NCI-H2227 treated with DMSO at 0.1 percent for 48 hours (cell line): ENCODE measurements around the gene TCF7L1.

ENCODE experiments used
- DNase-seq: peaks from one replicate; lab custom pipeline; 2025; lab: John Stamatoyannopoulos, UW

TCF7L1 gene

DNA sequence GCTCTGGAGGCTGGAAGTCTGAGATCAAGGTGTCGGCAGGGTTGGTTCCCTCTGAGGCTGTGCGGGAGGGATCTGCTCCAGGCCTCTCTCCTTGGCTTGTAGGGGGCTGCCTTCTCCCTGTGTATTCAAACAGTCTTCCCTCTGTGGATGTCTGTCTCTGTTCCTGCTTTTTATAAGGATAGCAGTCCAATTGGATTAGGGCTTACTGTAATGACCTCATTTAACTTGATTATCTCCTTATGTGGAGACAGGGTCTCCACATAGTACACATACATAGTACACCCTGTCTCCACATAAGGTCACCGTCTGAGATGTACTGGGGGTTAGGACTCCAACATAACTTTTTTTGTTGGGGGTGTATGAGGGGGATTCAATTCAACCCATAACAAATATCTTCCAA lies 30.5 kb downstream of the TCF7L1 start:
- no peak for DNase-seq

DNA sequence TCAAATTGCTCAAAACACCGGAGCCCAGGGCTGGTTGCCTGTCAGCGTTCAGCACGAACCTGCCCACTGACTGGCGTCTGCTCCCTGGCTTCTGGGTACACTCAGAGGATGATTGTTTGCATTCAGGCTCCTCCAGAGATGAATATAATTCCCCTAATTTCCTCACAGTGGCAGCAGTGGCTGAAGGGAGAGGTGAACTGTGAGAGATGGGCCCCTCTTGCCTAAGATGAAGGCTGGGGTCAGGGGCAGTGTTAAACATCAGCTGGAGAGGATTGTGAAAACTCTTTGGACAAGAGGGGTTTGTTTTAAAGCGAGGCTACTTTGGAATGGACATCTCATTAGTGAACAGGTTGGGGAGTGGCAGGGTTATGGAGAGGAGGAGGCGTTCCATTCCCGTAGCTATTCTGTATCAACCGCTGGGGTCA lies 31.0 kb downstream of the TCF7L1 start:
- peak; percentile 78 for DNase-seq

DNA sequence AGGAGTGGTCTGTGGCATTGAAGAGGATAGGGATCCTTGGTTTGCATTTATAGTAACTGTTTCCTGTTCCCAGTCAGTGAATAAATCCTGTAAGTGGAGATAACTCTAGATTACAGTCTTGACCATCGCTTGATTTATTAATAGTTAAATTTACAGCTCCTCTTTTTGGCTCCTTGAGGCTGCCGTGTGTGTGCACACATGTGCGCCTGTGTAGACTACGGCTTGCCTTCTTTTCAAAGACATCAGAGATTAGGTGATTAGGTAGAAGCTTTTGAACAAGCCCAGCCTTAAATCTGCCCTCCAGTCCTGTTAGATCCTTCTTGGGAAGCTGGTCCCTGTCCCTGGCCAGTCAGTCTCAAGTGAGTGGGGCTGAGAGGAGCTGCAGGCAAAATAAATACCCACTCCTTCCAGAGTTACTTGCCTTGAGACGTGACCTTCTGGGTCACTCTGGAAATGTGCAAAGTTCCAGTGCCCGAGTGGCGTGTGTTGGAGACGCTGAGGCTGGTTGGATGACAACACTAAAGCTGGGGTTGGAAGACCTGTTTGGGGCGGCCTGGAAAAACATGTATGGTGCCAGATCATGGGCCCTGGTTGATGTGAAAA lies 32.0 kb downstream of the TCF7L1 start:
- no peak for DNase-seq

DNA sequence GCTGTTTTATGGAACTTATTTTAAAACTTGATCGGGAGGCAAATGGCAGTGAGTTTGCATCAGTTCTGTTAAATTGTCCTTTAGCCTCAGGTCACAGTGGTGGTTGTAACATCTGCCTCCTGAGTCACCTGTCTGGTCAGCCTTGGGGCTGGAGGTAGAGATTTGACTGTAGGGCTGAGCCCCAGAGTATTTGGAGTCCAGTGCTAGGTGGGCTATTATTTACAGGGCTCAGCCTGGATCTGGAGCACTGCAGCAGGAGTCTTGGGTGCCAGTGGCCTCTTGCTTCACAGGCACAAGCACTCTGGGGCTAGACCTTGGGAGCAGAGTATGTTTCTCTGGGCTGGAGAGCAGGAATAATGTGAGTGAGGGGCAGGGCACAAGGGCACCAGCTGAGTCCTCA lies 32.8 kb downstream of the TCF7L1 start:
- DNase-seq = no peak

DNA sequence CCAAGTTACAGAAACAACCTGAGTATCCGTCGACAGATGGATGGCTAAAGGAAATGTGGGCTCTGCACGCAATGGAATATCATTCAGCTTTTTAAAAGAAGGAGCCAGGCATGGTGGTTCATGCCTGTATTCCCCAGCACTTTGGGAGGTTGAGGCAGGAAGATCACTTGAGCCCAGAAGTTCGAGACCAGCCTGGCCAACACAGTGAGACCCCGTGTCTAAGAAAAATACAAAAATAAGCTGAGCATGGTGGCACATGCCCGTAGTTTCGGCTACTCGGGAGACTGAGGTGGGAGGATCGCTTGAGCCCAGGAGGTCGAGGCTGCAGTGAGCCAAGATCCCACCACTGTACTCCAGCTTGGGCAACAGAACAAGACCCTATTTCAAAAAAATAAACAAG lies 34.3 kb downstream of the TCF7L1 start:
- DNase-seq = no peak

DNA sequence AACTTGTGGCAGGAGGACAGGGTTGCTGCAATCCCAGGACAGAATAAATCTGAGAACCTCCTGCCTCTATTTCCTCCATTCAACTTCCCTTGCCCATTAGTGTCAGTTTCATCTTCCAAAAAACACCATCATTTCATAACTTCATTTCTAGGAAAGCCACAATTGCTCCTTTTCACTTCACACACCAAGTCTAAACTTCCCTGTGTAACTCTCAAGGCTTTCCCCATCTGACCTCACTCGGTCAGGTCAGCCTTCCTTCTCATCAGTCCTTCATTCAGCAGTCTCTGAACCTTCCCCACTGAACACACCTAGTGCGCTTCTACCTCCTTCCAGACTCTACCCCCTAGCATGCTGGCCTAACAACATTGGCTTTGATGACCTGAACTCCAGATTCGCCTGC lies 35.8 kb downstream of the TCF7L1 start:
- DNase-seq = no peak

DNA sequence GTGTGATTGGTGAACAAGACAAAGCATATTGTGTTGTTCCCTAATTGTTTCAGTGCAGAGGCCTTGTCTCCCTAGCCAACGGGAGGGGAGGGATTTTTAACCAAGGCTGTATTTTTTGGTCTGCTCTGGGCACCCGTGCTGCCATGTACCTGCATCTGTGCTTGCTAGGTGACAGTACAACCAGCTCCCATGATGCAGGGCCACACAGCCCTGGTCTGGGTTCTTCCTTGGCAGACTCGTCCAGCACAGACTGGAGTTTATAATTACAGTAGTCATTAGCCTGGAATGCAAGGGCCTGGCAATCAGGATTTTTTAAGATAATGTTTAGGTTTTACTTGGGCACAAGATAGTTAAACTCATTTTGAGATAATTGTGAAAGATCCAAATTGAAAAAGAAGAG lies 36.4 kb downstream of the TCF7L1 start:
- no peak for DNase-seq

DNA sequence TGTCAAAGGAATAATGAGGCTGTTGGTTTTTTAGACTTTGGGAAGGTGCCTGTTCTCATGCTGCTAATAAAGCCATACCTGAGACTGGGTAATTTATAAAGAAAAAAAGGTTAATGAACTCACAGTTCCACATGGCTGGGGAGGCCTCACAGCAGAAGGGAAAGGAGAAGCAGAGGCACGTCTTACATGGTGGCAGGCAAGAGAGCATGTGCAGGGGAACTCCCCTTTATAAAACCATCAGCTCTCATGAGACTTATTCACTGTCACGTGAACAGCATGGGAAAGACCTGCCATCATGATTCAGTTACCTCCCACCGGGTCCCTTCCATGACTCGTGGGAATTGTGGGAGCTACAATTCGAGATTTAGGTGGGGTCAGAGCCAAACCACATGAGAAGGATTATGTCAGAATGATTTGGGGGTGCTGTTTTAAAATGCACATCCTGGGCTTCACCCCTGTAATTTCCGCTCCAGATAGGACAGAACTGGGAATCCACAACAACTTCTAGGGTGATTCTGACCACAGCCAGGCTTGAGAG lies 37.8 kb downstream of the TCF7L1 start:
- DNase-seq = no peak

DNA sequence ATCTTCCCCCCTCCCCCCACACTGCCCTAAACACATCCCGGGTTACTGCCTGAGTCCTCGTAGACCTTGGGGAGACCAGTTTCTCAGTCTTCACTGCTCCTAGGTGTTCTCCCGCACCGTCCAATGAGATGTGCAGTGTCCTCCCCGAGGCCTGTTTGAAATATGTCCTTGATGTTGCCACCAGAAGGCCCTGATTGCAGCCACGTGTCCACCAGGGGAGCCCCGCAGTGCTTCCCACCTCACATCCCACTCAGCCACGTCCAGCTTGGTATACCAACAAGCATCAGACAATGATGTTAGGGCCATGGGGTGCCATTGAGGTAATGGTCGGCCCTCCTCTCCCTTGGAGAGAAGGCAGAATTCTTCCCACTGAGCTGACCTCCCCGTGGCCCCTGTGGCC lies 38.7 kb downstream of the TCF7L1 start:
- no peak for DNase-seq

DNA sequence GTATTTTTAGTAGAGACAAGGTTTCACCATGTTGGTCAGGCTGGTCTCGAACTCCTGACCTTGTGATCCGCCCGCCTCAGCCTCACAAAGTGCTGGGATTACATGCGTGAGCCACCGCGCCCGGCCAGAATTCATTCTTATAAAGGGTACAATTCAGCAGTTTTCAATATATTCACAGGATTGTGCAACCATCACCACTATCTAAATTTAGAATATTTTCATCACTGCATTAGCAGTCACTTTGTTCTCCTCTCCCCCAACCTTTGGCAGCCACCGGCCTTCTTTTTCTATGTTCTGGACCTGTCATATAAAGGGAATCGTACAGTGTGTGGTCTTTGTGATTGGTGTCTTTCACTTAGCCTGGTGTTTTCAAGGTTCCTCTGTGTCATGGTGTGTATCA lies 40.7 kb downstream of the TCF7L1 start:
- no peak for DNase-seq

DNA sequence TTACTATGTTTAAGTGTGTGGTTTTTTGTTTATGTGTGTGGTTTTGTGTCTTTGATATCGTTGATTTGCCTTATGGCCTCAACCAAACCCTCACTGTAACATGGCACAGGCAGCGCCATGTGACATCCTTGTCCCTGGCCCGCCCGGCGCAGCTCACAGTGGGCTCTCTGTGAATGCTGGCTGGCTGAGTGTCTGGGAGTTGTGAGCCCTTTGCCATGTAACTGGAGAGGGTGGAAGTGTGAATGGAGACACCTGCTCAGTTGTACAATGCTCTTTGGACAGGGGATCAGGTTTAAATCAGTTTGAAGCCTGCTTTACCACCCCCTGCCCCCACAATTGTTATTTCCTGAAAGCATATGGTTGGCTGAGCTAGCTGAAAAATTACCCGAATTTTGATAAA lies 41.8 kb downstream of the TCF7L1 start:
- DNase-seq = no peak

DNA sequence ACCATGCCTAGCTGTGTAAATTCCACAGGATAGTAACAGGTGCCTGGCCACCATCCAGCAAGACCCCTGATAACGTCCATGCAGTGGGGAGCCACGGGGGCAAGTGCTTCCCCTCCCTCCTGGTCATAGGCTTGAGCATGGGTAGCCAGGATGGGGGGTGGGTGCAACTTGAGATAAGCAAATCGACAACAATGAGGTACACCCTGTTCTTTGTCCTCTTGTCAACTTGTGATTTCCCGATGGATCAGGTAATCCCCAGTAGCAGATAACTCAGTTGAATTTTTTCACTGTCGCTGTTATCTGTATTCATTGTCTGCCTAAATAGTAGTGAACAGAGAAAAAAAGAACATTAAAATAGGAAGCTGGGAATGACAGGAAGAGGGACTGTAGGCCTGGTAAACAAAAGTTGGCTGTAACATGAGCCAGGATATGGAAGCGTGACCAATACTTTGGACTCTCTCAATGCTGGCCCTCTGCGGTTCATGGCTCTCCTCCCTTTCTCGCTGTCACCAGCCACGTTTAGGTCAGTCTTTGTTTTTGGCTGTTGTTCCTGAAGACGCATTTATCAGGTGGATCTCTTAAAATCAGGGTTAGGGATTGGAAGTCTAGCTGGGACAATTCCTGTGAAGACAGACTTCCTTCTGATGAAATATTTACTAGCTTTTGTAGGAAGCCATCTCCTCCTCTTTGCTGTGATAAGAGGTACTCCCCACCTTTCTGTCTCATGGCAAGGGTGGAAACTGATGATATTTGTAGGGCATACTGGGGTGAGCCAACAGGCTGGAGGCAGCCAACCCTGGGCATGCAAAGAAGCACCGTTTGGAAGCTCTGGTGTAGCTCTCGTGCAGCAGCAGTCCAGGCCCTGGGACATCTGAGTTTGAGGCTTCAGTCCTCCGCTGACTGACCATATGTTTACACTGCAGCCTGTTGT lies 42.4 kb downstream of the TCF7L1 start:
- no peak for DNase-seq

DNA sequence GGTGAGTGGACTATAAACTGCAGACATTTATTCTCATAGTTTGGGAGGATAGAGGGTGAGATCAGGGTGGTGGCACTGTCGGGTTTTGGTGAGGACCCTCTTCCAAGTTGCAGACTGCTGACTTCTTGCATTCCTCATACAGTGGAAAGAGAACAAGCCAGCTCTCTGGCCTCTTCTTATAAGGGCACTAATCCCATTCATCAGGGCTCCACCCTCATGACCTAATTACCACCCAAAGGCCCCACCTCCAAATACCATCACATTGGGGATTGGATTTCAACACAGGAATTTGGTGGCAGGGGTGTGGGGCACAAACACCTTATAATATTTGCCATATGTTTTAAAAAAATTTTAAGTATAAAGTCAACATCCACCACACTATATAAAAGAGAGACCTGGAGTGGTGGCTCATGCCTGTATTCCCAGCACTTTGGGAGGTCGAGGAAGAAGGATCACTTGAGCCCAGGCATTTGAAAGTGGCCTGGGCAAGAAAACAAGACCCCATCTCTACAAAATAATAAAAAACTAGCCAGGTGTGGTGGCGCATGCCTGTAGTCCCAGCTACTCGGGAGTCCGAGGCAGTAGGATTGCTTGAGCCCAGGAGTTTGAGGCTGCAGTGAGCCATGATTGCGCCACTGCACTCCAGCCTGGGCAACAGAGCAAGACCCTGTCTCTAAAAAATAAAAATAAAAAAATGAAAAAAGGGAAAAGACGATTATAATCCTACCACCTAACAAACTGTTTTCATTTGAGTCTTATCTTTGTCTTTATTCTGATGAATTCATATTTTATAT lies 44.0 kb downstream of the TCF7L1 start:
- DNase-seq = no peak

DNA sequence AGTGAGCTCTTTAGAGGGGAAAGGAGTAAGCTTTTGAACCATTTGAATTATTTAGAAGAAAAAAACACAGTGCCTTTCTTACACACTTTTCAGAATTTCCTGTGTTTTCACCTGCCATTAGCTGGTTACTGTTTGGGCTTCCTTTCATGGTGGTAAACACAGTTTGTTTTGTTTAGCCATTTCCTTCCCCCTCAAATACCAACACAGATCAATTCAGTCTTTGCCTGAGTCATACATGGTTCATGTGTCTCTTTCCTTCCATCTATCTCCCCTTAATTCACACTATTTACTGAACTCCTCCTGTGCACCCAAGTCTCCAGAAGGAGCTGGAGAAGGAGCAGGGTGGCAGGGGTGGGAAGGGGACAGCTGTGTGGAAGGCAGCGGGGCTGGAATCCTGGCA lies 45.0 kb downstream of the TCF7L1 start:
- DNase-seq = no peak

DNA sequence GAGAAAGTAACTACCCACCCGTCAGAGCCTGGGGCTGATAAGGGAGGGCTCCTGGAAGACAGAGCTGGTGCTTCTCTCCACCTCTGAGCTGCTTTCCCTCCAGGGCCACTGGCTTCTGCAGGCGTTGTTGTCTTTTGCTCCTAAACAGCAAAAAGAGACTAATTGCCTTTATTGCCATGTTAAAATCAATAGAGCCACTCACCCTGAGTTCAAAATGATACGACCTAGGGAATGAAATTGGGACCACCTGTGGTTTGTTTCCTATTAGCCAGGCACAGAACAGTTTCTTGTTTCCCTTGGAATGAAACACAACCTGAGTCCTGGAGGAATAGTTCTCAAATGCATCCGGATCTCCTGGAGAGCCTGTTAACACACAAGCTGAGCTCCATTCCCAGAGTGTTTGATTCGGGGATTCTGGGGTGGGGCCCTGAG lies 45.8 kb downstream of the TCF7L1 start:
- peak; percentile 16 for DNase-seq

DNA sequence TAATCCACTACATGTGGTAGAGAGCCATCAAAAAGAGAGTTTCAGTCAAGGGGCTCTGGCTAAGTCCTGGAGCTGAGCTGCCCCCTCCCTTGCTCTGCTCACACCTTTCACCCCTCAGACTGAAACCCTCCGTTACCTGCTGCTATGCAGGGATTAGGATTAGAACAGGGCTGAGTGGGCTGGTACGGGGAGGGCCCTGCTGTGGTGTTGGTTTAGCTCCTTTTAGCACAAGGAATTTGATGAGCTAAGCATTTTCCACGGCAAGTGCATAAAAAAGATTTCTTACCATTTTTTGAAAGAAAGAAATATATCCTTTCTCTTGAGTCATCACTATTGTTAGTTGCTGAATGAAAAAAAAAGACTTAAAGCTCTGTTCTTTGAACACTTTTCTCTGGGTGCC lies 46.3 kb downstream of the TCF7L1 start:
- no peak for DNase-seq

DNA sequence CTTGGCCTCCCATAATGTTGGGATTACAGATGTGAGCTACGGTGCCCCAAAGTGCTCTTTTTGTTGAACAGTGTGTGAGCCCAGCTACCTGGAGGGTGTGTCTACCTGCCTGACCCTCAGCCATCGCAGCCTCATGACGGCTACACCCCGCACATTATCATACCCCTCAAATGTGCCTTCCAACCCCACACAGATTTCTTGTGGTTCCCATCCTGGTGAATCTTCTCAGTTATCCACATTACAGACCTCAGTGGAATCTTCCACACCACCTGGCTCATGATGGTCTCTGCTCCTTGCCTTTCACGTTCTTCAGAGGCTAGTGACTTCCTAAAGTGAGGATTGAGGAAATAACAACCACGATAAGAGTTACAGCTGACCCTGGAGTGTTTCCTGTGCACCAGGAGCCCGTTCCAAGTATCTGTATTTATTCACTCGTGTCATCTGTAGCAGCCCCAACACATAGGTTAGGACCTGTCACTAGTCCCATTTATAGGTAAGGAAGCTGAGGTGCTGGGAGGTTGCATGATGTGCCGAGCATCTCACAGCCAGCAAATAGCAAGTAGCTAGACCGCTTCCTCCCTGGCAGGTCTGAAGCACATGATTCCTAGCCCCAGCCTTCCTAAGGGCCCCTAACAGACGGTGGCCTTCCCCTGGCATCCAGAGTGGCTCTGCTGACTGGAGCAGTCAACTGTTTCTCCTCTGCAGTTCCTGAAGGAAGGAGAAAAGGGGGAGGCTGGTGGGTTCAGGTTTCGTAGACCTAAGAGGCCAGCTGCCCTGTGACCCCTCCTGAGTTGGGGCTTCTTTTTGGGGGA lies 47.3 kb downstream of the TCF7L1 start:
- DNase-seq = no peak

DNA sequence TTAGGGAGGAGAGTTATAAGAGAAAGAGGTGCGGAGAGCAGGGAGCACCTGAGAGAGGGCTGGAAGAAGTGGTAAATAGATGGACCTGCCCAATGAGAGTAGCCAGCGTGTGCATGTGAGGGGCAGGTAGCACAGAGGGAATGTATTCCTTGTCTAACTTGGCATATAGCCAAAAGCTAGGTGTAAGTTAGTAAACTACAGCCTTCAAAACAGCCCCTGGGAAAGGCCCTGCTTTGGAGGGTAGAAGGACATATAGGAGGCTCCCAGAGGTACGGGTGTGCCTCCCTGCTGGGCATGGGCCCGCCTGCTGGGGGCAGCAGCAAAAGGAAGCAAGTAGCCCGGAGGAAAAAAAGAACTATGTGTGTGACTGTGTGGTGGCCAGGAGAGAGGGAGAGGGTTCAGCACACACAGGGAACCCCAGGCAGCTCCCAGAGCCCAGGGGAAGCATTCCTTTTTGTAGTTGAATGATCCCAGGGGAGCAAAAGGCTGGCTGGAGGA lies 48.0 kb downstream of the TCF7L1 start:
- DNase-seq = no peak

DNA sequence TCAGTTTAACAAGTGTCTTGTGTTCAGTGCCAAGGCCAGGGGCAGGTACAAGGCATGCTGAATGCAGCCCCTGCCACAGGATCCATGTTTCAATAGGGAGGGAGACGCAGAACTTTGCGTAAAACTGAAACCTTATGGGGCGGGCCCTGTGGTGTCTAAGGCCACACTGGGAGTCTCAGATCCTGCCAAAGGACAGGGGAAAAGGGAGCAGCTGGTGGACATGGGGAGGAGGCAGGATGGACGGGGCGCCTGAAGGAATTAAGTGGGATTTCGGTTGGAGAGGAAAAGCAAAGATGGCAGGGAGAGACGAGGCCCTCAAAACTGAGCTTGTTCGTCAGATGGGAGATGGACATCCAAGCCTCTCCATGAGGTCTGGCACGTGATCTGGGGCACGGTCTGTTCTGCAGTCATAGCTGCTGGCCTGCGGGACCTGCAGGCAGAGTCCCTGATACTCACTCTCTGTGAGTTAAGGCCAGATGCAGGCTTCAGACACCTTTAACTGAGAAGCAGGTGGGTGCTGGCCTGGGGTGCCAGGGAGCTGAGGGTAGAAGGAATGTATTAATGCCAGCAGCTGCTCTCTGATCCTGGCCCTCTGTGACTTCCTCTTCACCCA lies 48.8 kb downstream of the TCF7L1 start:
- DNase-seq = no peak

DNA sequence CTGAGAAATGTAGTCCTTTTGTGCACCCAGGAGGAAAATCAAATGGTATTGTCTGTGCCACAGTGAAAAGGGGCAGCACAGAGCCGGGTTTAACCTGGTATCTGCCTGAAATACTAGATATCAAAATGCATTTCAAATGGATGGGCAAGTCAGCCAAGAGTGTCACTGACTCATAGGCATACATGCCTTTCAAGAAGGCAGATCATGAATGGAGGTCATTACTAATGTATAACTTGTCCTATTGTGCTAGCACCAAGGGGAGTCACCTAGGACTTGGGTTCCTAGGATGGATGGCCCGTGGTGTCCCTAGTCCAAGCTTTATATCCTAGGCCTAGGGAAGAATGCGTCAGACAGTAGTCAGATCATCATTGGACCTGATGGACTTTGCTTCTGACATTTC lies 49.9 kb downstream of the TCF7L1 start:
- no peak for DNase-seq

DNA sequence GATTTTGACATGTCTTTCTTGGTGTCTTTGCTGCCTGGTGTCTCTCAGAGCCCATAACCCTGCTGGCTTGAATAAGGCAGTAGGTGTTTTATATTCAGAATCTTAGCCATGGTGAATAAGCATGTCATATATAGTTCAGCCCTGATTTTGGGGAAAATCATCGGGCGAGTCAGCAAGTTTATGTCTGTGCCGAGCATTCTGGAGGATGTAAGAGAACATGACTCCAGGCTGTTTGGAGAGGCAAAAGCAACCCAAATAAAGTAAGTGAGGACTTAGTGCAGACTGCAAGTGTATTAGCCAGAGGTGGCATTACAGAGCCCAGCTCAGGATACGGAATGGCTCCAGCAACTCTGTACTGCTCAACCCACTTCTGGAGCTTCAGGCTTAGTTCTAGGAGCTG lies 50.3 kb downstream of the TCF7L1 start:
- no peak for DNase-seq
